HepG2 (cell line): ENCODE data around the gene CKMT2. TPM values are rescaled to one million over a fixed set of nuclear protein-coding genes. Genes with fewer than 3 reads are reported as not detected.

Source experiments
- ATAC-seq: fragments of 200-7000 bp; cut with Tn5 transposase; 3 replicates; pipeline ENCODE4 v1.9.1; 2020; ENCODE audit warnings: mild to moderate bottlenecking, moderate library complexity
- Bru-seq: library from RNA; stranded (reverse); fragments of 400-500 nt; gene quantifications from one replicate; lab custom pipeline; 2021; lab: Mats Ljungman, UMichigan
- BruChase-seq, 2 experiments: library from RNA; stranded (reverse); fragments of 400-500 nt; gene quantifications; one replicate each; lab custom pipeline; 2021; lab: Mats Ljungman, UMichigan
- BruUV-seq: library from RNA; stranded (reverse); fragments of 400-500 nt; replicated peaks from 2 replicates; lab custom pipeline; 2021; lab: Mats Ljungman, UMichigan
- CTCF ChIA-PET: fragments of 300-600 bp; formaldehyde crosslinking; extraction: SDS; loops from one replicate; lab custom pipeline; 2021; ENCODE audit warnings: low total read pairs, inconsistent platforms, low intra/inter-chr PET ratio; lab: Yijun Ruan, JAX
- POLR2A ChIA-PET: fragments of 350-600 bp; sonication (Branson Sonifier 250); formaldehyde crosslinking; loops from one replicate; lab custom pipeline; 2020; ENCODE audit warnings: antibody characterized with exemption, inconsistent platforms; lab: Yijun Ruan, JAX
- DNase-seq: peaks from one replicate; pipeline ENCODE4 v3.0.0-alpha.2; 2015; ENCODE audit warnings: low spot score
- FAIRE-seq: peaks from 3 replicates; lab custom pipeline; 2011; peaks lifted over from hg19 to GRCh38; lab: Jason Lieb, UNC
- H2AFZ ChIP-seq: one replicate; pipeline ENCODE4 v1.6.1; 2011; ENCODE audit warnings: low read length, inconsistent platforms
- H3K27ac ChIP-seq: fragments of 300-600 bp; 3 replicates; pipeline ENCODE4 v1.8.0; 2011; ENCODE audit warnings: mixed run types, mild to moderate bottlenecking, mixed read lengths, low read length, inconsistent platforms; ENCODE audit not compliant: insufficient read depth; ENCODE audit errors: extremely low read length
- H3K27me3 ChIP-seq, 2 experiments: fragments of 200-600 bp in 1 of 2; 2 replicates in 1 of 2; 3 replicates in 1 of 2; pipeline versions ENCODE4 v1.6.0 to v1.8.0; 2011; ENCODE audit warnings: low read length in 2 of 2, mild to moderate bottlenecking in 2 of 2, moderate library complexity in 2 of 2, inconsistent platforms in 1 of 2; ENCODE audit not compliant: insufficient read depth in 2 of 2, control insufficient read depth in 1 of 2
- H3K36me3 ChIP-seq, 2 experiments: fragments of 200-600 bp in 1 of 2; replicated peaks in 1 of 2; 2 replicates in 1 of 2; 3 replicates in 1 of 2; pipeline versions ENCODE4 v1.5.1 to v1.8.0; 2011; ENCODE audit warnings: low read length in 2 of 2, inconsistent platforms in 1 of 2; ENCODE audit not compliant: insufficient read depth in 2 of 2, control insufficient read depth in 1 of 2
- H3K4me1 ChIP-seq: 2 replicates; pipeline ENCODE4 v1.5.1; 2012; ENCODE audit warnings: low read length, inconsistent platforms; ENCODE audit not compliant: insufficient read depth
- H3K4me2 ChIP-seq: 2 replicates; pipeline ENCODE4 v1.6.0; 2011; ENCODE audit warnings: low read depth, low read length, inconsistent platforms
- H3K4me3 ChIP-seq, 3 experiments: fragments of 200-600 bp in 1 of 3; sonication (generic), shearing (Covaris generic) in 1 of 3; replicated peaks in 1 of 3; 2 replicates each; pipeline ENCODE4 v1.5.1; 2011 to 2016; ENCODE audit warnings: low read length in 3 of 3, inconsistent platforms in 2 of 3, low read depth in 2 of 3, mild to moderate bottlenecking in 2 of 3, control low read depth in 1 of 3, mixed read lengths in 1 of 3; ENCODE audit not compliant: insufficient read depth in 1 of 3
- H3K79me2 ChIP-seq: one replicate; pipeline ENCODE4 v1.6.1; 2011; ENCODE audit warnings: low read length, inconsistent platforms; ENCODE audit not compliant: insufficient read depth
- H3K9ac ChIP-seq: 2 replicates; pipeline ENCODE4 v1.6.0; 2011; ENCODE audit warnings: mild to moderate bottlenecking, low read depth, low read length, inconsistent platforms; ENCODE audit not compliant: insufficient read depth
- H3K9me3 ChIP-seq: 2 replicates; pipeline ENCODE4 v1.5.1; 2012; ENCODE audit warnings: mild to moderate bottlenecking, low read length
- H4K20me1 ChIP-seq: 2 replicates; pipeline ENCODE4 v1.6.0; 2011; ENCODE audit warnings: inconsistent platforms, mild to moderate bottlenecking, low read length, moderate library complexity; ENCODE audit not compliant: insufficient read depth
- GABPA ChIP-seq, 2 experiments: IDR thresholded peaks; 2 replicates each; pipeline ENCODE4 v1.6.1; 2011 to 2016; ENCODE audit warnings: low read depth in 2 of 2, low read length in 1 of 2, missing biosample characterization in 1 of 2, missing genetic modification characterization in 1 of 2
- MAFG ChIP-seq: sonication (generic); formaldehyde crosslinking; IDR thresholded peaks from 2 replicates; pipeline ENCODE4 v1.5.1; 2020; ENCODE audit warnings: mild to moderate bottlenecking, missing genetic modification reagents
- NR2F6 ChIP-seq, 2 experiments: IDR thresholded peaks; 2 replicates each; pipeline ENCODE4 v1.6.1; 2016; ENCODE audit warnings: antibody characterized with exemption in 1 of 2, mild to moderate bottlenecking in 1 of 2
- POLR2AphosphoS5 ChIP-seq: IDR thresholded peaks from 2 replicates; pipeline ENCODE4 v1.6.1; 2012; ENCODE audit warnings: low read depth, low read length
- SPEN ChIP-seq: sonication (generic); formaldehyde crosslinking; IDR thresholded peaks from 2 replicates; pipeline ENCODE4 v1.5.1; 2020; ENCODE audit warnings: low read depth, mild to moderate bottlenecking, missing genetic modification reagents
- TEAD3 ChIP-seq: optimal IDR thresholded peaks from 2 replicates; pipeline ENCODE3; 2016; ENCODE audit warnings: borderline replicate concordance
- ZBTB33 ChIP-seq: sonication (generic); formaldehyde crosslinking; IDR thresholded peaks from 2 replicates; pipeline ENCODE4 v1.4.0; 2020; ENCODE audit warnings: missing genetic modification reagents
- ZKSCAN1 ChIP-seq: fragments of 150-350 bp; IDR thresholded peaks from 2 replicates; pipeline ENCODE4 v1.6.1; 2014; ENCODE audit warnings: low read length
- ZNF160 ChIP-seq: sonication (generic); formaldehyde crosslinking; IDR thresholded peaks from 2 replicates; pipeline ENCODE4 v1.8.0; 2022; ENCODE audit warnings: mild to moderate bottlenecking, inconsistent platforms, missing genetic modification reagents
- ZNF331 ChIP-seq: sonication (generic); formaldehyde crosslinking; IDR thresholded peaks from 2 replicates; pipeline ENCODE4 v1.4.0; 2020; ENCODE audit warnings: missing genetic modification reagents
- ZNF460 ChIP-seq: sonication (generic); formaldehyde crosslinking; IDR thresholded peaks from 2 replicates; pipeline ENCODE4 v1.5.1; 2020; ENCODE audit warnings: missing genetic modification reagents, mild to moderate bottlenecking, borderline replicate concordance
- ZNF772 ChIP-seq: sonication (generic); formaldehyde crosslinking; IDR thresholded peaks from 2 replicates; pipeline ENCODE4 v1.5.0; 2020; ENCODE audit warnings: mild to moderate bottlenecking, missing genetic modification reagents
- WGBS: methylation state at CpG from one replicate; pipeline ENCODE4 v1.1.6; 2017; ENCODE audit warnings: low lambda C conversion rate; 5-methylcytosine and 5-hydroxymethylcytosine counted together
- in situ Hi-C: cut with HindIII; loops from 2 replicates; pipeline ENCODE4 v1.10.0; 2017; ENCODE audit warnings: low pct_unique_long_range_greater_than_20kb; ENCODE audit not compliant: extremely low pct_ligation_motif_present
- intact Hi-C: fragments of 100-400 bp; cut with micrococcal nuclease; formaldehyde crosslinking; loops from one replicate; pipeline ENCODE4 v1.10.0; 2022; ENCODE audit not compliant: unreplicated experiment
- long read RNA-seq, 2 experiments: library from RNA in 1 of 2; library from polyadenylated mRNA in 1 of 2; stranded (forward) in 1 of 2; unstranded in 1 of 2; transcript quantifications; one replicate each; pipeline ENCODE4 v2.0.0, GENCODE V29; 2019 to 2022
- polyA minus RNA-seq, 3 experiments: library from RNA; depleted of rRNA, polyadenylated mRNA; stranded (reverse); fragments of >200 nt; gene quantifications; 2 replicates each; pipeline ENCODE4 v1.2.3, GENCODE V29; 2011; ENCODE audit warnings: low replicate concordance in 1 of 3
- polyA plus RNA-seq, 8 experiments: library from polyadenylated mRNA; depleted of rRNA in 3 of 8; stranded (reverse) in 7 of 8; unstranded in 1 of 8; fragments of >200 nt; fragmentation: Illumina TruSeq in 4 of 8; extraction: Trizol in 4 of 8; gene quantifications; 2 replicates each; pipeline versions ENCODE4 v1.2.1 to v1.2.3, GENCODE V29; 2011 to 2016; ENCODE audit warnings: low read depth in 4 of 8, missing spikeins in 1 of 8, mixed read lengths in 1 of 8; ENCODE audit not compliant: insufficient read depth in 1 of 8
- total RNA-seq, 5 experiments: library from RNA; depleted of rRNA; stranded (reverse); fragments of >200 nt; fragmentation: Illumina TruSeq; extraction: Trizol; gene quantifications; 2 replicates each; pipeline ENCODE4 v1.2.3, GENCODE V29; 2016; ENCODE audit warnings: low read depth in 1 of 5
- TF ChIP-seq, protein P1 (sequence below): sonication (generic); formaldehyde crosslinking; IDR thresholded peaks from 2 replicates; pipeline ENCODE4 v1.4.0; 2020; ENCODE audit warnings: missing genetic modification reagents, borderline replicate concordance

The CKMT2 gene
- total RNA-seq (2016; rRNA removed; fragmentation: Illumina TruSeq; extraction: Trizol) (0.69 and 1.2 TPM in 2 replicates), polyA plus RNA-seq (2011; rRNA removed) (8.8 and 11.5 TPM in 2 replicates), polyA minus RNA-seq (2011; rRNA and poly(A)+ RNA removed; ENCODE audit: low replicate concordance) (23.5 TPM in 1 of 2 replicates, not detected in the other), Bru-seq, nascent RNA (percentile 39 among the genes with signal in this experiment), BruChase-seq, experiment 1, labeled RNA remaining after a 6-hour chase (percentile 46 among the genes with signal in this experiment), BruChase-seq, experiment 2, labeled RNA remaining after a 2-hour chase (percentile 46 among the genes with signal in this experiment)
- total RNA-seq (2016; cell fraction: cytosol; rRNA removed; fragmentation: Illumina TruSeq; extraction: Trizol; ENCODE audit: low read depth): 0.26 and 0.40 TPM in 2 replicates
- 0.86 and 2.7 TPM in 2 replicates for total RNA-seq (2016; cell fraction: insoluble cytoplasmic fraction; rRNA removed; fragmentation: Illumina TruSeq; extraction: Trizol)
- total RNA-seq (2016; cell fraction: membrane; rRNA removed; fragmentation: Illumina TruSeq; extraction: Trizol): 0.34 TPM in 1 of 2 replicates, not detected in the other
- 1.6 and 2.3 TPM in 2 replicates for total RNA-seq (2016; cell fraction: nucleus; rRNA removed; fragmentation: Illumina TruSeq; extraction: Trizol)
- 5.2 and 9.5 TPM in 2 replicates for polyA plus RNA-seq (2011; cell fraction: cytosol; rRNA removed)
- polyA plus RNA-seq (2011; cell fraction: nucleus; rRNA removed): 37.6 and 43.4 TPM in 2 replicates
- 2.9 and 3.0 TPM in 2 replicates for polyA plus RNA-seq (2012)
- not detected in 2 replicates for polyA plus RNA-seq (2016; cell fraction: cytosol; fragmentation: Illumina TruSeq; extraction: Trizol; ENCODE audit: low read depth)
- polyA plus RNA-seq (2016; cell fraction: insoluble cytoplasmic fraction; fragmentation: Illumina TruSeq; extraction: Trizol; ENCODE audit: low read depth): 0.56 and 0.89 TPM in 2 replicates
- 0.26 and 0.47 TPM in 2 replicates for polyA plus RNA-seq (2016; cell fraction: membrane; fragmentation: Illumina TruSeq; extraction: Trizol; ENCODE audit: low read depth)
- 1.3 and 1.8 TPM in 2 replicates for polyA plus RNA-seq (2016; cell fraction: nucleus; fragmentation: Illumina TruSeq; extraction: Trizol; ENCODE audit: insufficient read depth, low read depth)
- polyA minus RNA-seq (2011; cell fraction: cytosol; rRNA and poly(A)+ RNA removed): 5.5 and 5.6 TPM in 2 replicates
- 15.1 and 15.5 TPM in 2 replicates for polyA minus RNA-seq (2011; cell fraction: nucleus; rRNA and poly(A)+ RNA removed)
- long read RNA-seq, experiment 1, partial matches to known transcripts: 0 of 2 reads
- long read RNA-seq, experiment 1, other reads (novel, unspliced or antisense): 2 of 2 reads
- long read RNA-seq, experiment 2, partial matches to known transcripts: 1 of 3 reads
- long read RNA-seq, experiment 2, other reads (novel, unspliced or antisense): 0 of 3 reads

GRCh38 chr5:81233080-81233634 lies at the start of gene CKMT2:
CKMT2 (plus strand) TSS chr5:81233322; CDS start chr5:81251133, 17,811 bp downstream.
- Histone ChIP-seq H3K4me1 (peaks cover 33% of the 10 kb centered on the region), H3K36me3 (no peaks in the 10 kb centered on the region), H3K79me2 (no peaks in the 10 kb centered on the region), H4K20me1 (no peaks in the 10 kb centered on the region), H2AFZ (no peak within 1 kb of the TSS), H3K9me3 (no peaks in the 10 kb centered on the region), H3K27ac (peak within 1 kb of the TSS; percentile 50), H3K4me2 (peak within 1 kb of the TSS; percentile 80), H3K27me3 (no peaks in the 10 kb centered on the region), H3K9ac (peak within 1 kb of the TSS; percentile 59), H3K4me3 (peak within 1 kb of the TSS; percentile 43 to 68 (median 53); a peak in 5 of 6 replicates)
- CTCF ChIA-PET: no interaction called here
- DNase-seq (peak; percentile 33), FAIRE-seq (no peak), ATAC-seq (peak; percentile 94)
- in situ Hi-C loops (no loop called here), intact Hi-C loops (loop anchor here (5.0 kb wide), 1 partner anchor 69 kb away; the partner anchor contains the start of gene ZCCHC9)
- BruUV-seq: no TSS peak
- WGBS: 39% methylated on average over 4 of the region's 28 CpGs
- POLR2A ChIA-PET: interaction anchor here (0.7 to 1.3 kb wide), 3 partner anchors 36 to 68 kb away, joined by 3 to 5 read pairs (median 4); partner anchors contain the start of gene ZCCHC9
- TF ChIP-seq GABPA (IDR thresholded peaks at IDR 0.05; ENCODE audit: low read depth, low read length): no peak
- TF ChIP-seq GABPA (CRISPR knock-in tag; IDR thresholded peaks at IDR 0.05; ENCODE audit: low read depth): no peak
- peak; percentile 52 for TF ChIP-seq POLR2AphosphoS5
- TF ChIP-seq MAFG (CRISPR knock-in tag): no peak
- no peak for TF ChIP-seq ZNF331
- no peak for TF ChIP-seq ZKSCAN1
- TF ChIP-seq TEAD3 (CRISPR knock-in tag): no peak
- TF ChIP-seq NR2F6 (IDR thresholded peaks at IDR 0.05): no peak
- TF ChIP-seq NR2F6 (CRISPR knock-in tag; IDR thresholded peaks at IDR 0.05): no peak
- TF ChIP-seq ZNF460 (CRISPR knock-in tag): no peak
- TF ChIP-seq SPEN: no peak
- TF ChIP-seq ZBTB33: no peak
- TF ChIP-seq ZNF160 (CRISPR knock-in tag): no peak
- no peak for TF ChIP-seq ZNF772 (CRISPR knock-in tag)
- TF ChIP-seq, protein P1, sequence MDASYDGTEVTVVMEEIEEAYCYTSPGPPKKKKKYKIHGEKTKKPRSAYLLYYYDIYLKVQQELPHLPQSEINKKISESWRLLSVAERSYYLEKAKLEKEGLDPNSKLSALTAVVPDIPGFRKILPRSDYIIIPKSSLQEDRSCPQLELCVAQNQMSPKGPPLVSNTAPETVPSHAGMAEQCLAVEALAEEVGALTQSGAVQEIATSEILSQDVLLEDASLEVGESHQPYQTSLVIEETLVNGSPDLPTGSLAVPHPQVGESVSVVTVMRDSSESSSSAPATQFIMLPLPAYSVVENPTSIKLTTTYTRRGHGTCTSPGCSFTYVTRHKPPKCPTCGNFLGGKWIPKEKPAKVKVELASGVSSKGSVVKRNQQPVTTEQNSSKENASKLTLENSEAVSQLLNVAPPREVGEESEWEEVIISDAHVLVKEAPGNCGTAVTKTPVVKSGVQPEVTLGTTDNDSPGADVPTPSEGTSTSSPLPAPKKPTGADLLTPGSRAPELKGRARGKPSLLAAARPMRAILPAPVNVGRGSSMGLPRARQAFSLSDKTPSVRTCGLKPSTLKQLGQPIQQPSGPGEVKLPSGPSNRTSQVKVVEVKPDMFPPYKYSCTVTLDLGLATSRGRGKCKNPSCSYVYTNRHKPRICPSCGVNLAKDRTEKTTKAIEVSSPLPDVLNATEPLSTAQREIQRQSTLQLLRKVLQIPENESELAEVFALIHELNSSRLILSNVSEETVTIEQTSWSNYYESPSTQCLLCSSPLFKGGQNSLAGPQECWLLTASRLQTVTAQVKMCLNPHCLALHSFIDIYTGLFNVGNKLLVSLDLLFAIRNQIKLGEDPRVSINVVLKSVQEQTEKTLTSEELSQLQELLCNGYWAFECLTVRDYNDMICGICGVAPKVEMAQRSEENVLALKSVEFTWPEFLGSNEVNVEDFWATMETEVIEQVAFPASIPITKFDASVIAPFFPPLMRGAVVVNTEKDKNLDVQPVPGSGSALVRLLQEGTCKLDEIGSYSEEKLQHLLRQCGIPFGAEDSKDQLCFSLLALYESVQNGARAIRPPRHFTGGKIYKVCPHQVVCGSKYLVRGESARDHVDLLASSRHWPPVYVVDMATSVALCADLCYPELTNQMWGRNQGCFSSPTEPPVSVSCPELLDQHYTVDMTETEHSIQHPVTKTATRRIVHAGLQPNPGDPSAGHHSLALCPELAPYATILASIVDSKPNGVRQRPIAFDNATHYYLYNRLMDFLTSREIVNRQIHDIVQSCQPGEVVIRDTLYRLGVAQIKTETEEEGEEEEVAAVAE (CRISPR knock-in tag): no peak
